Bronchial smooth muscle cell (primary cell): ENCODE results near the gene MAGEA10. TPM values are rescaled to one million over a fixed set of nuclear protein-coding genes. Genes with fewer than 3 reads are reported as not detected.

Experiments
- total RNA-seq: library from RNA; depleted of rRNA; stranded (reverse); fragments of >200 nt; gene quantifications from 2 replicates; pipeline ENCODE4 v1.2.1, GENCODE V29; 2014

MAGEA10 gene
- not detected in 2 replicates for total RNA-seq

DNA sequence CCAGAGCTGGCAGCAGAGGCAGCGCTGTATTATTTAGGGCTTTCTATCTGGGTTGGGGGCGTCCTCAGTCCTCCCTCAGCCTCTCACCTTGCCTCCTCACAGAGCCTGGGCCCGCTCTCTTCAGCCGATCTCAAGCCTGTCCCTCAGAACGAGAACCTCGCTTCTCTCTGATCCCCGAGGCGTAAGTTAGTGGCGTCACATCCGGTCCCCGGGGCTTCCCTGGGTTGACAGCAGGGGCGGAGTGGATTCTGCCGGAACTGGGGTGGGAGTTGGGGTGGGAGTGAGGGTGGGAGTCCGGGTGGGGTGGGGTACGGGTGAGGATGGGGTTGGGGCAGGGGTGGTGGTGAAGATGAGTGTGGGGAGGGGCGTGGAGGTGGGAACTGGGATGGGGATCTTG, at the start of gene MAGEA10:
TSS of gene MAGEA10 (minus strand) at position 190 of the 397 bp plus-strand sequence. CDS start 2,957 bp downstream, outside the sequence.

Other genes with a start within 250 kb of the MAGEA10 start
- not detected in 2 replicates for gene MAGEA4, start 225.7 kb downstream of the MAGEA10 start, total RNA-seq
- gene GABRE, start 163.9 kb downstream of the MAGEA10 start, total RNA-seq = 5.2 and 11.0 TPM in 2 replicates